SH-SY5Y (cell line): ENCODE data around the gene NUBP2.

ENCODE experiments used
- GATA2 ChIP-seq: IDR thresholded peaks from 2 replicates; pipeline ENCODE4 v1.6.1; 2011; ENCODE audit warnings: mild to moderate bottlenecking, low read depth, low read length
- GATA3 ChIP-seq: IDR thresholded peaks from 2 replicates; pipeline ENCODE4 v1.6.1; 2011; ENCODE audit warnings: low read depth, mild to moderate bottlenecking, low read length, moderate library complexity

GRCh38 chr16:1771188-1771863 is 11.4 kb upstream of the NUBP2 start, which contains the start of gene NME3:
- no peak for TF ChIP-seq GATA3
- TF ChIP-seq GATA2, result no peak
